Measurements from ENCODE around the gene PTGIS.

- TF ChIP-seq POLR2A (IDR thresholded peaks at IDR 0.05; ENCODE audit: low read depth, low read length) = no peak
- TF ChIP-seq POLR2AphosphoS5 (IDR thresholded peaks at IDR 0.05; ENCODE audit: low read depth, low read length) = no peak
- no peak for TF ChIP-seq TAF1 (IDR thresholded peaks at IDR 0.05; ENCODE audit: borderline replicate concordance, low read depth, low read length)
Observed at GRCh38 chr20:49557449-49557848, 10.5 kb downstream of the PTGIS start.
